PC-3 (cell line): ENCODE measurements around the gene GLI3.

Source experiments
- EZH2 ChIP-seq: fragments of 300-600 bp; sonication (generic); IDR thresholded peaks from one replicate; pipeline ENCODE4 v1.6.1; 2017; ENCODE audit warnings: antibody characterized with exemption, mild to moderate bottlenecking, low read length; ENCODE audit not compliant: unreplicated experiment
- EZH2phosphoT487 ChIP-seq: fragments of 300-600 bp; sonication (generic); IDR thresholded peaks from 2 replicates; pipeline ENCODE4 v1.6.1; 2018; ENCODE audit warnings: mild to moderate bottlenecking, antibody characterized with exemption, low read length, borderline replicate concordance
- TF ChIP-seq, protein P1 (sequence below): fragments of 300-600 bp; sonication (generic); conservative IDR thresholded peaks from 2 replicates; pipeline ENCODE4 v1.5.1; 2017; ENCODE audit warnings: antibody characterized with exemption, low read depth, mild to moderate bottlenecking, low read length

DNA sequence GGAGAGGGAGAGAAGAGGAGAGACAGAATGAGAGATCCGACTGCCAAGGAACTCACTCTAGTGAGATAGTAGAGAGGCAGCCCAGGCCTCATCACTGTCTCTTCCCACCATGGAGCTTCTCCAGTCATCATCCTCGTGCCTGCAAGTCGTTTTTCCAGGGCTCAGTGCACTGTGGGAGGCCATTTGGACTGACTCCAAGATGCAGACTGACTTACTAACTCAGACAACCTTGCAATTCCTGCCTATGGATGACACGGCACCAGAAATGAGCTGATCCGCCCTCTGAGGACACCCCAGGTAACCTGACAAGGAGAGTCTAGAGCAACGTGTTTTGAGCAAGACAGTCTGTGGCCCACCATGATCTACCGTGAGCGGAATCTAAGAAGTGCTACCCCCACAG is 154.9 kb downstream of the GLI3 start:
- TF ChIP-seq, protein P1, sequence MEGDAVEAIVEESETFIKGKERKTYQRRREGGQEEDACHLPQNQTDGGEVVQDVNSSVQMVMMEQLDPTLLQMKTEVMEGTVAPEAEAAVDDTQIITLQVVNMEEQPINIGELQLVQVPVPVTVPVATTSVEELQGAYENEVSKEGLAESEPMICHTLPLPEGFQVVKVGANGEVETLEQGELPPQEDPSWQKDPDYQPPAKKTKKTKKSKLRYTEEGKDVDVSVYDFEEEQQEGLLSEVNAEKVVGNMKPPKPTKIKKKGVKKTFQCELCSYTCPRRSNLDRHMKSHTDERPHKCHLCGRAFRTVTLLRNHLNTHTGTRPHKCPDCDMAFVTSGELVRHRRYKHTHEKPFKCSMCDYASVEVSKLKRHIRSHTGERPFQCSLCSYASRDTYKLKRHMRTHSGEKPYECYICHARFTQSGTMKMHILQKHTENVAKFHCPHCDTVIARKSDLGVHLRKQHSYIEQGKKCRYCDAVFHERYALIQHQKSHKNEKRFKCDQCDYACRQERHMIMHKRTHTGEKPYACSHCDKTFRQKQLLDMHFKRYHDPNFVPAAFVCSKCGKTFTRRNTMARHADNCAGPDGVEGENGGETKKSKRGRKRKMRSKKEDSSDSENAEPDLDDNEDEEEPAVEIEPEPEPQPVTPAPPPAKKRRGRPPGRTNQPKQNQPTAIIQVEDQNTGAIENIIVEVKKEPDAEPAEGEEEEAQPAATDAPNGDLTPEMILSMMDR: no peak
- no peak for TF ChIP-seq EZH2
- no peak for TF ChIP-seq EZH2phosphoT487
